ENCODE data around the gene GIT2. TPM values are rescaled to one million over a fixed set of nuclear protein-coding genes. Genes with fewer than 3 reads are reported as not detected.

The GIT2 gene
- total and polyA plus RNA-seq, 2 of the 8 experiments (the other 6 are each of a cell fraction or from before 2014, with no cell fraction given), result 9.6 to 20.7 TPM

GRCh38 chr12:109946913-109947312 lies 49.3 kb downstream of the GIT2 start:
- CTCF ChIA-PET (ENCODE audit: partially characterized antibody), result interaction anchor here (0.6 to 1.7 kb wide), 4 partner anchors 11 to 42 kb away, joined by 4 to 5 read pairs (median 4); no protein-coding TSS in a partner anchor
- no peaks in the 10 kb centered on the region for H3K23me2 ChIP-seq (ENCODE audit: low read depth, low read length)
- peaks cover 7 to 12% (median 9%) of the 10 kb centered on the region in 4 experiments for H3K4me1 ChIP-seq (replicated peaks in 1 of 4; ENCODE audit: control insufficient read depth in 3 of 4, insufficient read depth in 4 of 4, low read length in 3 of 4)
- POLR2A ChIA-PET (ENCODE audit: partially characterized antibody), result interaction anchor here (0.6 to 1.5 kb wide), 2 partner anchors 17 to 79 kb away, joined by 3 read pairs; no protein-coding TSS in a partner anchor
- H3K79me2 ChIP-seq (ENCODE audit: control insufficient read depth in 1 of 2, insufficient read depth in 2 of 2, low read length in 2 of 2), result no peaks in the 10 kb centered on the region
- peak overlapping the region in 1 of 4 experiments; percentile 23; a peak in 1 of 7 replicates for H3K9ac ChIP-seq (replicated peaks in 1 of 4; ENCODE audit: extremely low read depth in 1 of 4, low read depth in 3 of 4, low read length in 3 of 4)
- H3K14ac ChIP-seq (ENCODE audit: insufficient read length), result no peak overlapping the region
- H2BK12ac ChIP-seq (ENCODE audit: low read depth, low read length), result peak overlapping the region; percentile 28; the same call in 1 of the 2 replicates
- H3K56ac ChIP-seq (replicated peaks; ENCODE audit: insufficient read length, low read depth, low read length), result no peak overlapping the region
- no peak overlapping the region for H3K23ac ChIP-seq (ENCODE audit: insufficient read length)
- no peak for DNase-seq (ENCODE audit: low read depth in 1 of 2, low spot score in 2 of 2)
- 0 out of 2 replicates have a peak overlapping the region, but pooled peaks have one; percentile 57 for H2AK5ac ChIP-seq (ENCODE audit: low read depth, low read length)
- no peaks in the 10 kb centered on the region for H4K20me1 ChIP-seq (replicated peaks in 1 of 2; ENCODE audit: control insufficient read depth in 1 of 2, insufficient read depth in 2 of 2, low read length in 2 of 2)
- H3K4me3 ChIP-seq (ENCODE audit: extremely low read depth in 1 of 4, insufficient read depth in 2 of 4, low read depth in 3 of 4, low read length in 4 of 4), result no peak overlapping the region
- H2BK15ac ChIP-seq (ENCODE audit: low read length), result no peak overlapping the region
- H3K4me2 ChIP-seq (ENCODE audit: insufficient read depth in 1 of 2, low read depth in 2 of 2, low read length in 2 of 2), result peak overlapping the region; percentile 12 to 51; a peak in 3 of 4 replicates
- whole genome bisulfite sequencing, 2 experiments (ENCODE audit: extremely low coverage in 1 of 2, insufficient coverage in 1 of 2, insufficient read length in 1 of 2, insufficient replicate concordance in 2 of 2, low coverage in 1 of 2, low lambda C conversion rate in 2 of 2, missing lambda C conversion rate in 1 of 2), result 84% methylated on average over 9 of the region's 9 CpGs; no CpG with 5 or more reads in 1 of the 2 experiments
- no peak overlapping the region for H3K4ac ChIP-seq (replicated peaks; ENCODE audit: insufficient read length, low read depth, low read length)
- peaks cover 0 to 9% (median 2%) of the 10 kb centered on the region in 4 experiments; a peak in 2 of 8 replicates for H3K36me3 ChIP-seq (ENCODE audit: control insufficient read depth in 2 of 4, insufficient read depth in 4 of 4, low read length in 3 of 4)
- no peak overlapping the region for H4K91ac ChIP-seq (replicated peaks; ENCODE audit: insufficient read length, low read length)
- H3K27me3 ChIP-seq (replicated peaks in 1 of 4; ENCODE audit: control insufficient read depth in 3 of 4, extremely low read depth in 1 of 4, insufficient read depth in 3 of 4, low read length in 3 of 4), result no peaks in the 10 kb centered on the region
- no peak overlapping the region for H3K27ac ChIP-seq (ENCODE audit: low read depth, low read length)
- no peak for TF ChIP-seq TCF12 (IDR thresholded peaks at IDR 0.05; ENCODE audit: low read depth, low read length)
- no peak for TF ChIP-seq RXRA (IDR thresholded peaks at IDR 0.05; ENCODE audit: insufficient read depth, low read depth, low read length)
- TF ChIP-seq MAX (IDR thresholded peaks at IDR 0.05), result no peak
- TF ChIP-seq KDM5A (IDR thresholded peaks at IDR 0.05; ENCODE audit: low read length), result no peak
- TF ChIP-seq KDM1A (IDR thresholded peaks at IDR 0.05; ENCODE audit: borderline replicate concordance, low read length), result no peak
- no peak for TF ChIP-seq RBBP5 (IDR thresholded peaks at IDR 0.05; ENCODE audit: borderline replicate concordance, low read depth, low read length)
- TF ChIP-seq SIRT6 (IDR thresholded peaks at IDR 0.05; ENCODE audit: low read length), result no peak
- no peak for TF ChIP-seq JUND (IDR thresholded peaks at IDR 0.05; ENCODE audit: low read length)
- no peak for TF ChIP-seq SIN3A (conservative IDR thresholded peaks at IDR 0.05 in 1 of 2, IDR thresholded peaks at IDR 0.05 in 1 of 2; ENCODE audit: low read depth in 1 of 2, low read length in 2 of 2)
- TF ChIP-seq, protein P1, sequence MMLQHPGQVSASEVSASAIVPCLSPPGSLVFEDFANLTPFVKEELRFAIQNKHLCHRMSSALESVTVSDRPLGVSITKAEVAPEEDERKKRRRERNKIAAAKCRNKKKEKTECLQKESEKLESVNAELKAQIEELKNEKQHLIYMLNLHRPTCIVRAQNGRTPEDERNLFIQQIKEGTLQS (IDR thresholded peaks at IDR 0.05; ENCODE audit: insufficient read depth, low read depth, low read length), result no peak
- TF ChIP-seq BACH1 (IDR thresholded peaks at IDR 0.05; ENCODE audit: low read length), result no peak
- H2BK5ac ChIP-seq (ENCODE audit: low read depth, low read length), result peak overlapping the region; percentile 53
- no peaks in the 10 kb centered on the region for H3K79me1 ChIP-seq (ENCODE audit: low read depth, low read length)
- H2BK120ac ChIP-seq (replicated peaks; ENCODE audit: low read depth, low read length), result no peak overlapping the region
- no peak overlapping the region for H2AFZ ChIP-seq (ENCODE audit: low read length)
- H3K18ac ChIP-seq (ENCODE audit: extremely low read depth, low read length), result peak overlapping the region; percentile 29; the same call in 1 of the 2 replicates
- no peak for FAIRE-seq
- H4K8ac ChIP-seq (ENCODE audit: extremely low read depth, insufficient read depth, low read length), result no peak overlapping the region
- no peak overlapping the region for H4K5ac ChIP-seq (ENCODE audit: insufficient read length, low read depth, low read length)
- H2BK20ac ChIP-seq (ENCODE audit: low read length), result no peak overlapping the region; the same call in 1 of the 2 replicates
- no peaks in the 10 kb centered on the region for H3K9me3 ChIP-seq (ENCODE audit: insufficient read depth in 2 of 2, low read depth in 1 of 2, low read length in 1 of 2)
